SJCRH30 (cell line): ENCODE results near the gene SHC1. TPM values are rescaled to one million over a fixed set of nuclear protein-coding genes. Genes with fewer than 3 reads are reported as not detected.

Source experiments
- DNase-seq, 2 experiments: peaks; one replicate each; pipeline ENCODE4 v3.0.0-alpha.2; 2015 to 2020
- H3K27ac ChIP-seq: fragments of 250-450 bp; sonication (Bioruptor Pico); 2 replicates; pipeline ENCODE4 v1.5.1; 2020; ENCODE audit warnings: mild to moderate bottlenecking, moderate library complexity
- H3K27me3 ChIP-seq: fragments of 250-450 bp; sonication (Bioruptor Pico); 2 replicates; pipeline ENCODE4 v1.5.1; 2020; ENCODE audit warnings: mild to moderate bottlenecking, moderate library complexity
- H3K36me3 ChIP-seq: fragments of 250-450 bp; sonication (Bioruptor Pico); 2 replicates; pipeline ENCODE4 v1.5.1; 2020; ENCODE audit warnings: mild to moderate bottlenecking, moderate library complexity
- H3K4me1 ChIP-seq: fragments of 250-450 bp; sonication (Bioruptor Pico); 2 replicates; pipeline ENCODE4 v1.5.1; 2020; ENCODE audit warnings: mild to moderate bottlenecking, moderate library complexity
- H3K4me3 ChIP-seq: fragments of 250-450 bp; sonication (Bioruptor Pico); 2 replicates; pipeline ENCODE4 v1.5.1; 2020; ENCODE audit warnings: mild to moderate bottlenecking, moderate library complexity
- H3K9me3 ChIP-seq: fragments of 250-450 bp; sonication (Bioruptor Pico); replicated peaks from 2 replicates; pipeline ENCODE4 v1.5.1; 2020; ENCODE audit warnings: mild to moderate bottlenecking, moderate library complexity
- total RNA-seq: library from RNA; depleted of rRNA; stranded (reverse); fragments of >200 nt; shearing (Covaris generic); gene quantifications from 2 replicates; pipeline ENCODE4 v1.2.3, GENCODE V29; 2014

The SHC1 gene
- total RNA-seq, 1 experiment from 2014 or later: 110 TPM

GRCh38 chr1:154975409-154976059, 5.0 kb upstream of the SHC1 start:
- Histone ChIP-seq H3K9me3 (no peaks in the 10 kb centered on the region), H3K4me3 (peak overlapping the region; percentile 70), H3K36me3 (peaks cover 25% of the 10 kb centered on the region), H3K27ac (peak overlapping the region; percentile 95), H3K27me3 (no peaks in the 10 kb centered on the region), H3K4me1 (peaks cover 16% of the 10 kb centered on the region)
- DNase-seq: peak in 1 of 2 experiments; percentile 28

GRCh38 chr1:154974808-154975408, 4.4 kb upstream of the SHC1 start:
- DNase-seq: peak; percentile 95 to 98
- no peaks in the 10 kb centered on the region for H3K27me3 ChIP-seq
- H3K4me1 ChIP-seq: peaks cover 16% of the 10 kb centered on the region

GRCh38 chr1:154974102-154974807, 3.7 kb upstream of the SHC1 start, which contains the start of gene CKS1B:
Gene CKS1B (plus strand): TSS chr1:154974681. CDS start chr1:154974746, 65 bp downstream.
- Histone ChIP-seq H3K27ac (peak within 1 kb of the TSS; percentile 95), H3K27me3 (no peaks in the 10 kb centered on the region), H3K9me3 (no peaks in the 10 kb centered on the region), H3K36me3 (peaks cover 12% of the 10 kb centered on the region; the same call in 1 of the 2 replicates), H3K4me1 (peaks cover 18% of the 10 kb centered on the region), H3K4me3 (peak within 1 kb of the TSS; percentile 70)
- peak; percentile 98 to 99 for DNase-seq

More at GRCh38 chr1:154974808-154975408, 4.4 kb upstream of the SHC1 start:
- Histone ChIP-seq H3K36me3 (peaks cover 19% of the 10 kb centered on the region), H3K9me3 (no peaks in the 10 kb centered on the region), H3K4me3 (peak overlapping the region; percentile 70), H3K27ac (peak overlapping the region; percentile 95)

GRCh38 chr1:154973344-154974101, 3.0 kb upstream of the SHC1 start:
- no peaks in the 10 kb centered on the region for H3K9me3 ChIP-seq
- peak overlapping the region; percentile 70 for H3K4me3 ChIP-seq
- DNase-seq: peak; percentile 97 to 98
- peaks cover 25% of the 10 kb centered on the region for H3K4me1 ChIP-seq
- no peaks in the 10 kb centered on the region for H3K27me3 ChIP-seq
- peak overlapping the region; percentile 95 for H3K27ac ChIP-seq
- peaks cover 10% of the 10 kb centered on the region; the same call in 1 of the 2 replicates for H3K36me3 ChIP-seq

GRCh38 chr1:154972517-154973343, 2.2 kb upstream of the SHC1 start:
- DNase-seq: peak; percentile 87
- no peaks in the 10 kb centered on the region for H3K9me3 ChIP-seq
- H3K27ac ChIP-seq: peak overlapping the region; percentile 95
- peaks cover 8% of the 10 kb centered on the region; the same call in 1 of the 2 replicates for H3K36me3 ChIP-seq
- H3K4me3 ChIP-seq: peak overlapping the region; percentile 70
- H3K27me3 ChIP-seq: no peaks in the 10 kb centered on the region
- H3K4me1 ChIP-seq: peaks cover 25% of the 10 kb centered on the region

GRCh38 chr1:154972213-154972516, 1.6 kb upstream of the SHC1 start:
- DNase-seq: no peak
- Histone ChIP-seq H3K36me3 (peaks cover 12% of the 10 kb centered on the region; the same call in 1 of the 2 replicates), H3K27ac (peak overlapping the region; percentile 95), H3K27me3 (no peaks in the 10 kb centered on the region), H3K4me1 (peaks cover 25% of the 10 kb centered on the region), H3K9me3 (no peaks in the 10 kb centered on the region), H3K4me3 (peak overlapping the region; percentile 70)

GRCh38 chr1:154971341-154971998, 923 bp upstream of the SHC1 start:
- Histone ChIP-seq H3K4me3 (peak overlapping the region; percentile 48), H3K36me3 (peaks cover 19% of the 10 kb centered on the region; the same call in 1 of the 2 replicates), H3K27ac (peak overlapping the region; percentile 76), H3K4me1 (peaks cover 25% of the 10 kb centered on the region), H3K27me3 (no peaks in the 10 kb centered on the region), H3K9me3 (no peaks in the 10 kb centered on the region)
- no peak for DNase-seq

- Histone ChIP-seq H3K27me3 (no peaks in the 10 kb centered on the region), H3K9me3 (no peaks in the 10 kb centered on the region), H3K36me3 (peaks cover 27% of the 10 kb centered on the region), H3K27ac (peak overlapping the region; percentile 76; the same call in 1 of the 2 replicates), H3K4me3 (peak overlapping the region; percentile 48), H3K4me1 (peaks cover 25% of the 10 kb centered on the region)
- no peak for DNase-seq
Measured at GRCh38 chr1:154969860-154970452, 591 bp downstream of the SHC1 start.

- Histone ChIP-seq H3K27me3 (no peaks in the 10 kb centered on the region), H3K36me3 (peaks cover 33% of the 10 kb centered on the region), H3K9me3 (no peaks in the 10 kb centered on the region), H3K4me1 (peaks cover 25% of the 10 kb centered on the region), H3K4me3 (peak overlapping the region; percentile 48), H3K27ac (peak overlapping the region; percentile 64)
- no peak for DNase-seq
Measured at GRCh38 chr1:154969246-154969645, 1.3 kb downstream of the SHC1 start.

- H3K27ac ChIP-seq: peak overlapping the region; percentile 64
Measured at GRCh38 chr1:154968731-154969130, 1.8 kb downstream of the SHC1 start.

GRCh38 chr1:154967331-154967950, 3.1 kb downstream of the SHC1 start:
- Histone ChIP-seq H3K4me3 (no peak overlapping the region), H3K36me3 (peaks cover 33% of the 10 kb centered on the region), H3K27me3 (no peaks in the 10 kb centered on the region), H3K9me3 (no peaks in the 10 kb centered on the region), H3K4me1 (peaks cover 20% of the 10 kb centered on the region), H3K27ac (no peak overlapping the region)
- no peak for DNase-seq

More at GRCh38 chr1:154968731-154969130, 1.8 kb downstream of the SHC1 start:
- H3K4me1 ChIP-seq: peaks cover 25% of the 10 kb centered on the region
- H3K4me3 ChIP-seq: peak overlapping the region; percentile 48
- peaks cover 33% of the 10 kb centered on the region for H3K36me3 ChIP-seq
- DNase-seq: peak; percentile 34 to 75
- H3K27me3 ChIP-seq: no peaks in the 10 kb centered on the region
- no peaks in the 10 kb centered on the region for H3K9me3 ChIP-seq

GRCh38 chr1:154966111-154966510, 4.4 kb downstream of the SHC1 start:
- Histone ChIP-seq H3K4me3 (no peak overlapping the region), H3K9me3 (no peaks in the 10 kb centered on the region), H3K27me3 (no peaks in the 10 kb centered on the region), H3K27ac (no peak overlapping the region), H3K4me1 (peaks cover 12% of the 10 kb centered on the region), H3K36me3 (peaks cover 33% of the 10 kb centered on the region)
- DNase-seq: no peak

- no peak for DNase-seq
- Histone ChIP-seq H3K4me3 (no peak overlapping the region), H3K36me3 (peaks cover 33% of the 10 kb centered on the region), H3K9me3 (no peaks in the 10 kb centered on the region), H3K4me1 (peaks cover 8% of the 10 kb centered on the region; the same call in 1 of the 2 replicates), H3K27ac (no peak overlapping the region), H3K27me3 (no peaks in the 10 kb centered on the region)
Measured at GRCh38 chr1:154964359-154964758, 6.2 kb downstream of the SHC1 start.
